CD14-positive monocyte (primary cell): ENCODE results near the gene RGS19. TPM values are rescaled to one million over a fixed set of nuclear protein-coding genes. Genes with fewer than 3 reads are reported as not detected.

ENCODE experiments used
- DNase-seq, 3 donors: peaks; one replicate each; pipeline ENCODE4 v3.0.0-alpha.2; 2011 to 2022
- H2AFZ ChIP-seq: 2 replicates; pipeline ENCODE4 v1.6.0; 2012; ENCODE audit warnings: mild to moderate bottlenecking, low read depth, low read length, inconsistent platforms; ENCODE audit not compliant: insufficient read depth, poor library complexity, severe bottlenecking
- H3K27ac ChIP-seq, 2 donors: 1 replicate in 1 of 2; 2 replicates in 1 of 2; pipeline ENCODE4 v1.5.1; 2012 to 2013; ENCODE audit warnings: low read length in 2 of 2, control low read depth in 1 of 2, inconsistent platforms in 1 of 2, low read depth in 1 of 2, mild to moderate bottlenecking in 1 of 2
- H3K27me3 ChIP-seq, 2 donors: one replicate each; pipeline versions ENCODE4 v1.6.0 to v1.6.1; 2011 to 2013; ENCODE audit warnings: low read length in 2 of 2; ENCODE audit not compliant: control insufficient read depth in 2 of 2, insufficient read depth in 2 of 2
- H3K36me3 ChIP-seq, 2 donors: replicated peaks in 1 of 2; 1 replicate in 1 of 2; 2 replicates in 1 of 2; pipeline versions ENCODE4 v1.5.1 to v1.6.1; 2012 to 2013; ENCODE audit warnings: low read length in 2 of 2, control low read depth in 1 of 2, inconsistent platforms in 1 of 2, mild to moderate bottlenecking in 1 of 2; ENCODE audit not compliant: insufficient read depth in 2 of 2, control insufficient read depth in 1 of 2
- H3K4me1 ChIP-seq, 2 donors: 1 replicate in 1 of 2; 2 replicates in 1 of 2; pipeline versions ENCODE4 v1.5.1 to v1.6.1; 2012 to 2013; ENCODE audit warnings: low read length in 2 of 2, control low read depth in 1 of 2, inconsistent platforms in 1 of 2, mild to moderate bottlenecking in 1 of 2, moderate library complexity in 1 of 2; ENCODE audit not compliant: insufficient read depth in 2 of 2, control insufficient read depth in 1 of 2
- H3K4me2 ChIP-seq: replicated peaks from 2 replicates; pipeline ENCODE3; 2012; ENCODE audit warnings: low read length, moderate library complexity, mild to moderate bottlenecking; ENCODE audit not compliant: poor library complexity, severe bottlenecking; ENCODE audit errors: extremely low read depth
- H3K4me3 ChIP-seq, 3 experiments: fragments of 200-600 bp in 1 of 3; sonication (generic) in 1 of 3; replicated peaks in 1 of 3; 1 replicate in 2 of 3; 2 replicates in 1 of 3; pipeline ENCODE4 v1.5.1; 2011 to 2013; ENCODE audit warnings: low read length in 3 of 3, mild to moderate bottlenecking in 3 of 3, control low read depth in 2 of 3, low read depth in 2 of 3, inconsistent platforms in 1 of 3, moderate library complexity in 1 of 3
- H3K79me2 ChIP-seq: 2 replicates; pipeline ENCODE4 v1.6.0; 2012; ENCODE audit warnings: mild to moderate bottlenecking, control low read depth, inconsistent platforms, low read length, moderate library complexity; ENCODE audit not compliant: insufficient read depth
- H3K9ac ChIP-seq: 2 replicates; pipeline ENCODE4 v1.6.0; 2017; ENCODE audit warnings: low read length, mild to moderate bottlenecking; ENCODE audit not compliant: insufficient read depth, poor library complexity, severe bottlenecking
- H3K9me3 ChIP-seq, 2 donors: replicated peaks in 1 of 2; 1 replicate in 1 of 2; 2 replicates in 1 of 2; pipeline versions ENCODE4 v1.5.1 to v1.6.1; 2012 to 2013; ENCODE audit warnings: low read length in 2 of 2, control low read depth in 1 of 2; ENCODE audit not compliant: control insufficient read depth in 1 of 2, insufficient read depth in 1 of 2
- H4K20me1 ChIP-seq: 2 replicates; pipeline ENCODE4 v1.6.0; 2012; ENCODE audit warnings: mild to moderate bottlenecking, low read length, control low read depth, moderate library complexity; ENCODE audit not compliant: insufficient read depth
- H3K27ac Mint-ChIP-seq, 7 donors: one replicate each; pipeline ENCODE4 v1.8.0; 2020; ENCODE audit warnings: mild to moderate bottlenecking in 7 of 7, mixed read lengths in 7 of 7, moderate library complexity in 6 of 7, inconsistent platforms in 2 of 7
- H3K27me3 Mint-ChIP-seq, 3 donors: one replicate each; pipeline ENCODE4 v1.8.0; 2021 to 2022; ENCODE audit warnings: low read depth in 3 of 3, mild to moderate bottlenecking in 3 of 3, mixed read lengths in 3 of 3, moderate library complexity in 3 of 3, inconsistent platforms in 1 of 3
- H3K36me3 Mint-ChIP-seq, 2 donors: one replicate each; pipeline ENCODE4 v1.8.0; 2020; ENCODE audit warnings: mixed read lengths in 2 of 2, inconsistent platforms in 1 of 2, mild to moderate bottlenecking in 1 of 2
- H3K4me1 Mint-ChIP-seq: one replicate; pipeline ENCODE4 v1.8.0; 2020; ENCODE audit warnings: mild to moderate bottlenecking, mixed read lengths
- H3K4me3 Mint-ChIP-seq, 2 donors: one replicate each; pipeline ENCODE4 v1.8.0; 2020; ENCODE audit warnings: mild to moderate bottlenecking in 2 of 2, mixed read lengths in 2 of 2, moderate library complexity in 1 of 2
- H3K9me3 Mint-ChIP-seq, 7 donors: one replicate each; pipeline ENCODE4 v1.8.0; 2020 to 2022; ENCODE audit warnings: mixed read lengths in 7 of 7, mild to moderate bottlenecking in 6 of 7, moderate library complexity in 6 of 7, inconsistent platforms in 2 of 7
- WGBS: methylation state at CpG from one replicate; pipeline ENCODE4 v1.1.5; 2013; ENCODE audit warnings: missing lambda C conversion rate; ENCODE audit not compliant: insufficient coverage; 5-methylcytosine and 5-hydroxymethylcytosine counted together
- intact Hi-C, 2 donors: fragments of 100-400 bp; cut with micrococcal nuclease; formaldehyde crosslinking; loops; one replicate each; pipeline versions ENCODE4 v1.15.0 to v1.15.1; 2023
- polyA plus RNA-seq, 3 donors: library from polyadenylated mRNA; depleted of rRNA in 1 of 3; unstranded in 2 of 3; stranded (reverse) in 1 of 3; fragments of 300-500 nt in 2 of 3; fragments of >200 nt in 1 of 3; fragmentation: Illumina TruSeq in 2 of 3; gene quantifications; 1 replicate in 2 of 3; 2 replicates in 1 of 3; pipeline ENCODE4 v1.2.3, GENCODE V29; 2012 to 2021
- TF ChIP-seq, protein P1 (sequence below): fragments of 200-600 bp; IDR thresholded peaks from one replicate; pipeline ENCODE4 v1.8.0; 2022; ENCODE audit warnings: antibody characterized with exemption, mild to moderate bottlenecking

RGS19 gene
- polyA plus RNA-seq, 3 donors, result 235 to 280 (median 244) TPM

DNA sequence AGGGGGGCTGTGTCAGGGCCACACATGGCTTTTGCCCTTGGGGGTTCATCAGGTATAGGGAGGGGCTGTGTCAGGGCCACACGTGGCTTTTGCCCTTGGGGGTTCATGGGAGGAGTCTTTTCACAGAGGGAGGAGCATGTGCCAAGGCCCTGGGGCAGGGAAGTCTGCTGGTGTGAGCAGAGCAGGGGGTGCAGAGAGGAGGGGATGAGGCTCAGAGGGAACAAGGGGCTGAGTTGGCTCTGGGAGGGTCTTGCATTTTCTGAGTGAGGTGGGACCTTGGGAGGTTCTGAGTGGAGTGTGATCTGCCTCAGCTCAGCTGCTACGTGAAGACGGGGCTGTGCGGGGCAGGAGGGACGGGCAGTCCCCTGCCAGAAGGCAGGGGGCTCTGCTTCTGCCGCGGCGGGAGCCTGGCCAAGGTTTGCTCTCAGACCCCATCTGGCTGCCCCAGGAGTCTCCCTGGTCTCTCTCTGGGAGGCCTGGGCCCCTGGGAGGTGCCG lies 23.9 kb downstream of the RGS19 start:
- Mint-ChIP-seq H3K27ac (no peak overlapping the region), H3K4me1 (peaks cover 19% of the 10 kb centered on the region), H3K36me3 (peaks cover 0 to 3% of the 10 kb centered on the region in 2 donors), H3K9me3 (peaks cover 0 to 3% (median 0%) of the 10 kb centered on the region in 7 donors), H3K4me3 (peak overlapping the region in 1 of 2 donors; percentile 54), H3K27me3 (peaks cover 44 to 73% (median 49%) of the 10 kb centered on the region in 3 donors)
- Histone ChIP-seq H3K36me3 (no peaks in the 10 kb centered on the region), H2AFZ (no peak overlapping the region), H3K9ac (no peak overlapping the region), H3K79me2 (no peaks in the 10 kb centered on the region), H3K27me3 (peaks cover 2 to 46% of the 10 kb centered on the region in 2 donors), H3K4me3 (no peak overlapping the region), H3K4me1 (peaks cover 10 to 14% of the 10 kb centered on the region in 2 donors), H3K9me3 (peaks cover 0 to 3% of the 10 kb centered on the region in 2 donors), H3K4me2 (no peak overlapping the region), H3K27ac (no peak overlapping the region), H4K20me1 (no peaks in the 10 kb centered on the region)
- TF ChIP-seq, protein P1, sequence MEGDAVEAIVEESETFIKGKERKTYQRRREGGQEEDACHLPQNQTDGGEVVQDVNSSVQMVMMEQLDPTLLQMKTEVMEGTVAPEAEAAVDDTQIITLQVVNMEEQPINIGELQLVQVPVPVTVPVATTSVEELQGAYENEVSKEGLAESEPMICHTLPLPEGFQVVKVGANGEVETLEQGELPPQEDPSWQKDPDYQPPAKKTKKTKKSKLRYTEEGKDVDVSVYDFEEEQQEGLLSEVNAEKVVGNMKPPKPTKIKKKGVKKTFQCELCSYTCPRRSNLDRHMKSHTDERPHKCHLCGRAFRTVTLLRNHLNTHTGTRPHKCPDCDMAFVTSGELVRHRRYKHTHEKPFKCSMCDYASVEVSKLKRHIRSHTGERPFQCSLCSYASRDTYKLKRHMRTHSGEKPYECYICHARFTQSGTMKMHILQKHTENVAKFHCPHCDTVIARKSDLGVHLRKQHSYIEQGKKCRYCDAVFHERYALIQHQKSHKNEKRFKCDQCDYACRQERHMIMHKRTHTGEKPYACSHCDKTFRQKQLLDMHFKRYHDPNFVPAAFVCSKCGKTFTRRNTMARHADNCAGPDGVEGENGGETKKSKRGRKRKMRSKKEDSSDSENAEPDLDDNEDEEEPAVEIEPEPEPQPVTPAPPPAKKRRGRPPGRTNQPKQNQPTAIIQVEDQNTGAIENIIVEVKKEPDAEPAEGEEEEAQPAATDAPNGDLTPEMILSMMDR, result no peak
- WGBS, result 89% methylated on average over 9 of the region's 9 CpGs
- no peak for DNase-seq
- intact Hi-C loops, result no loop called here

DNA sequence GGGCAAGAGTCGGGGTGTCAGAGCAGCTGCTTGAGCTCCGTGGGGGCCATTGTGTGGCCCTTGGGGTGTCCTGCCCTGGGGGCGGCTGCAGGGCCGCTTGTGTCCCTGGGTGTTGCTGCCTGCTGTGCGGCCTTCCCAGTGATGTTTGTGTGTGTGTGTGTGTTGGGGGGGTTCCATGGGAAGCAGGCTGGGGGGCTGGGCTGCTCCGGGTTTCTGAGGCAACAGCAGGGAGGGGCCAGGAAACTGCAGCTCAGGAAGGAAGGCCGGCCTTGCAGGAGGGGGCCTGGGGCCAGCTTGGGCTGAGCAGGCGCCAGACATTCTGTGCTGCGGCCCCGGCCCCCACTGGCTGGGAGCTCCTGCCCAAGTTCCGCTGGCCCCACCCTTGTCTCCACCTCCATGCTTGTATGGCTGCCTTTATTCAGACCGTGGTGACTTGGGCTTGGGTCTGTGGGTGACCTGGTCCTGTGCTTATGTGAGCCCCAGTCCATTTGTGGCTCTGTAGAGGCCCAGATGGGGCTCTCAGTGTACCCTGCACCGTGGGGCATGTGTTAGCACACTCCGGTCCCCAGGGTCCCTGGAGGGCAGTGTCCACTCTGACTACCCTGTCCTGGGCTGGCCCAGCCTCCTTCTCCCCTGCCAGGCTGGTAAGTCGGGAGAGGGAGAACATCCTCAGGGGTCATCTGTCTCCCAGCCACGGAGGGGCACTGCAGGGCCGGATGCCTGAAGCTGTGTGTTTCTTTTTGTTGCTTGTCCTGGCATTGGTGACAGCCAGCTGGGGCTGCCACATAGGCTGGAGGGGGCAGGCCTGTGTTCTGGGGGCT lies 25.3 kb downstream of the RGS19 start:
- no peak overlapping the region for H3K9ac ChIP-seq
- H3K4me3 ChIP-seq, result no peak overlapping the region
- no peaks in the 10 kb centered on the region for H4K20me1 ChIP-seq
- H3K79me2 ChIP-seq, result no peaks in the 10 kb centered on the region
- peak overlapping the region; percentile 24 for H2AFZ ChIP-seq
- peaks cover 0 to 3% of the 10 kb centered on the region in 2 donors for H3K36me3 Mint-ChIP-seq
- peaks cover 21% of the 10 kb centered on the region for H3K4me1 Mint-ChIP-seq
- H3K36me3 ChIP-seq, result no peaks in the 10 kb centered on the region
- H3K27ac Mint-ChIP-seq, result peak overlapping the region in 1 of 7 donors; percentile 47
- WGBS, result 10% methylated on average over 15 of the region's 17 CpGs
- peaks cover 48 to 81% (median 51%) of the 10 kb centered on the region in 3 donors for H3K27me3 Mint-ChIP-seq
- no peak for DNase-seq
- peak overlapping the region in 1 of 2 donors; percentile 21 for H3K4me3 Mint-ChIP-seq
- H3K9me3 Mint-ChIP-seq, result peaks cover 0 to 5% (median 0%) of the 10 kb centered on the region in 7 donors
- H3K4me2 ChIP-seq, result no peak overlapping the region
- no peak overlapping the region for H3K27ac ChIP-seq
- H3K27me3 ChIP-seq, result peaks cover 10 to 55% of the 10 kb centered on the region in 2 donors
- TF ChIP-seq, protein P1, result peak; percentile 25
- H3K4me1 ChIP-seq, result peaks cover 14 to 16% of the 10 kb centered on the region in 2 donors
- intact Hi-C loops, result no loop called here
- peaks cover 0 to 10% of the 10 kb centered on the region in 2 donors for H3K9me3 ChIP-seq
